B cell (primary cell): Measurements from ENCODE around the gene CYP27C1.

ENCODE experiments used
- EZH2 ChIP-seq: IDR thresholded peaks from 2 replicates; pipeline ENCODE4 v1.6.1; 2012; ENCODE audit warnings: borderline replicate concordance, low read depth, mild to moderate bottlenecking, moderate library complexity, low read length; ENCODE audit not compliant: insufficient read depth, poor library complexity, severe bottlenecking
- TF ChIP-seq, protein P1 (sequence below): fragments of 200-600 bp; IDR thresholded peaks from one replicate; pipeline ENCODE4 v1.8.0; 2022; ENCODE audit warnings: antibody characterized with exemption, mild to moderate bottlenecking

DNA sequence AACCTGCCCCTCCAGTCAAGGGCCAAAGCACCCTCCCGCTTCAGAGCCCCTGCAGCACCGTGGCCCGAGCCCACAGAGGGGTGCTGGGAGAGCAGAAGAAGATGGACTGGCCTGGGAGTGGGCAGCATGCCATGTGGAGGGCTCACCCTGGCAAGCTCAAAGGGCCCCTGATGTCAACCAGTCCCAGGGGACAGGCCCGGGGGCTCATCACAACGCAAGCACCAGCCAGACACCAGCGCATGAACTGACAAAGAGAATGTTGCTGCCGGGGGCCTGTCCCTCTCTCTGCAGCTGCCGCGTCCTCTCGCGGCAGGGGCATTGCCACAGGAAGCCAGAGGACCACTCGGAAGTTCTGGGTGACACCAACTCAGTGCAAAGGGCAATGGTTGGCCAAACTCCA lies 82.9 kb downstream of the CYP27C1 start:
- TF ChIP-seq, protein P1, sequence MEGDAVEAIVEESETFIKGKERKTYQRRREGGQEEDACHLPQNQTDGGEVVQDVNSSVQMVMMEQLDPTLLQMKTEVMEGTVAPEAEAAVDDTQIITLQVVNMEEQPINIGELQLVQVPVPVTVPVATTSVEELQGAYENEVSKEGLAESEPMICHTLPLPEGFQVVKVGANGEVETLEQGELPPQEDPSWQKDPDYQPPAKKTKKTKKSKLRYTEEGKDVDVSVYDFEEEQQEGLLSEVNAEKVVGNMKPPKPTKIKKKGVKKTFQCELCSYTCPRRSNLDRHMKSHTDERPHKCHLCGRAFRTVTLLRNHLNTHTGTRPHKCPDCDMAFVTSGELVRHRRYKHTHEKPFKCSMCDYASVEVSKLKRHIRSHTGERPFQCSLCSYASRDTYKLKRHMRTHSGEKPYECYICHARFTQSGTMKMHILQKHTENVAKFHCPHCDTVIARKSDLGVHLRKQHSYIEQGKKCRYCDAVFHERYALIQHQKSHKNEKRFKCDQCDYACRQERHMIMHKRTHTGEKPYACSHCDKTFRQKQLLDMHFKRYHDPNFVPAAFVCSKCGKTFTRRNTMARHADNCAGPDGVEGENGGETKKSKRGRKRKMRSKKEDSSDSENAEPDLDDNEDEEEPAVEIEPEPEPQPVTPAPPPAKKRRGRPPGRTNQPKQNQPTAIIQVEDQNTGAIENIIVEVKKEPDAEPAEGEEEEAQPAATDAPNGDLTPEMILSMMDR: no peak
- TF ChIP-seq EZH2: no peak
